GM12878 (cell line): ENCODE results near the gene TTC31. TPM values are rescaled to one million over a fixed set of nuclear protein-coding genes. Genes with fewer than 3 reads are reported as not detected.
A peak's percentile ranks its signal among the peaks of the same experiment; 100 is the strongest.

Source experiments
- ATAC-seq: fragments of 200-7000 bp; cut with Tn5 transposase; 3 replicates; pipeline ENCODE4 v1.9.1; 2020; ENCODE audit warnings: mild to moderate bottlenecking, moderate library complexity
- BruUV-seq: library from RNA; stranded (reverse); fragments of 400-500 nt; replicated peaks from 2 replicates; lab custom pipeline; 2021; lab: Mats Ljungman, UMichigan
- CTCF ChIA-PET: fragments of 300-600 bp; sonication (Branson Sonifier 250); formaldehyde crosslinking; extraction: SDS; loops from one replicate; lab custom pipeline; 2021; ENCODE audit warnings: inconsistent platforms; lab: Yijun Ruan, JAX
- POLR2A ChIA-PET: fragments of 350-600 bp; formaldehyde crosslinking; extraction: SDS; loops from one replicate; lab custom pipeline; 2021; ENCODE audit warnings: inconsistent platforms; lab: Charles Lee
- RAD21 ChIA-PET: fragments of 300-600 bp; sonication (Branson Sonifier 250); formaldehyde crosslinking; loops from one replicate; lab custom pipeline; 2023; ENCODE audit warnings: antibody characterized with exemption; ENCODE audit not compliant: unreplicated experiment; lab: Charles Lee
- SMC1A ChIA-PET: fragments of 300-600 bp; sonication (Branson Sonifier 250); formaldehyde crosslinking; loops from one replicate; lab custom pipeline; 2023; ENCODE audit not compliant: unreplicated experiment, uncharacterized antibody; lab: Charles Lee
- DNase-seq: peaks from one replicate; pipeline ENCODE4 v3.0.0-alpha.2; 2011; ENCODE audit warnings: low read depth, low spot score
- FAIRE-seq: peaks from 3 replicates; lab custom pipeline; 2011; peaks lifted over from hg19 to GRCh38; lab: Jason Lieb, UNC
- H2AFZ ChIP-seq: 2 replicates; pipeline ENCODE4 v1.6.0; 2011; ENCODE audit warnings: low read depth, low read length, control low read depth; ENCODE audit not compliant: control insufficient read depth
- H3K27ac ChIP-seq: 2 replicates; pipeline ENCODE4 v1.5.1; 2011; ENCODE audit warnings: control low read depth; ENCODE audit not compliant: control insufficient read depth, insufficient read depth
- H3K27me3 ChIP-seq, 2 experiments: replicated peaks in 1 of 2; 2 replicates each; pipeline versions ENCODE4 v1.6.0 to v1.6.1; 2011; ENCODE audit warnings: low read length in 1 of 2; ENCODE audit not compliant: control insufficient read depth in 2 of 2, insufficient read depth in 2 of 2
- H3K36me3 ChIP-seq, 2 experiments: 2 replicates each; pipeline ENCODE4 v1.5.1; 2011; ENCODE audit warnings: low read length in 1 of 2; ENCODE audit not compliant: control insufficient read depth in 2 of 2, insufficient read depth in 2 of 2
- H3K4me1 ChIP-seq: 2 replicates; pipeline ENCODE4 v1.6.1; 2011; ENCODE audit warnings: mild to moderate bottlenecking, low read length, moderate library complexity, mixed read lengths; ENCODE audit not compliant: control insufficient read depth, insufficient read depth
- H3K4me2 ChIP-seq: 2 replicates; pipeline ENCODE4 v1.6.0; 2011; ENCODE audit warnings: control low read depth; ENCODE audit not compliant: control insufficient read depth, insufficient read depth
- H3K4me3 ChIP-seq: fragments of 200-600 bp; sonication (generic); 2 replicates; pipeline ENCODE4 v1.5.1; 2016
- H3K79me2 ChIP-seq: 2 replicates; pipeline ENCODE4 v1.6.0; 2011; ENCODE audit warnings: low read length; ENCODE audit not compliant: control insufficient read depth, insufficient read depth
- H3K9ac ChIP-seq: 2 replicates; pipeline ENCODE4 v1.8.0; 2011; ENCODE audit warnings: low read length, control low read depth, mixed read lengths; ENCODE audit not compliant: control insufficient read depth, insufficient read depth
- H3K9me3 ChIP-seq: replicated peaks from 3 replicates; pipeline ENCODE4 v1.5.1; 2011; ENCODE audit warnings: mild to moderate bottlenecking, low read length; ENCODE audit not compliant: control insufficient read depth, insufficient read depth
- H4K20me1 ChIP-seq: 2 replicates; pipeline ENCODE4 v1.6.0; 2011; ENCODE audit not compliant: control insufficient read depth, insufficient read depth
- BHLHE40 ChIP-seq, 2 experiments: fragments of 450-650 bp in 1 of 2; IDR thresholded peaks; 2 replicates each; pipeline ENCODE4 v1.6.1; 2011 to 2017; ENCODE audit warnings: low read depth in 2 of 2, borderline replicate concordance in 1 of 2, improper control_type of control experiment in 1 of 2, low read length in 1 of 2, mild to moderate bottlenecking in 1 of 2
- IRF5 ChIP-seq: fragments of 450-650 bp; IDR thresholded peaks from 2 replicates; pipeline ENCODE4 v1.6.1; 2017; ENCODE audit warnings: borderline replicate concordance
- NR2C1 ChIP-seq: fragments of 450-650 bp; IDR thresholded peaks from 2 replicates; pipeline ENCODE4 v1.6.1; 2017; ENCODE audit warnings: antibody characterized with exemption, mild to moderate bottlenecking, moderate library complexity
- WGBS: methylation state at CpG from one replicate; pipeline ENCODE4 v1.1.6; 2016; ENCODE audit warnings: low lambda C conversion rate; ENCODE audit not compliant: insufficient replicate concordance, insufficient coverage; ENCODE audit errors: missing lambda C conversion rate; 5-methylcytosine and 5-hydroxymethylcytosine counted together
- in situ Hi-C: fragments of 300-500 bp; cut with MboI; formaldehyde crosslinking; loops from 9 replicates; pipeline ENCODE4 v1.14.3; 2018; ENCODE audit warnings: mixed read lengths
- intact Hi-C: fragments of 100-400 bp; cut with micrococcal nuclease; formaldehyde crosslinking; loops from one replicate; pipeline ENCODE4 v1.14.2; 2022; ENCODE audit not compliant: unreplicated experiment
- polyA plus RNA-seq, 11 experiments: library from polyadenylated mRNA; depleted of rRNA in 4 of 11; unstranded in 6 of 11; stranded (reverse) in 5 of 11; fragments of >200 nt; fragmentation: Nextera tagmentation in 4 of 11; fragmentation: Illumina TruSeq in 1 of 11; extraction: Ambion mirVana in 4 of 11; extraction: Trizol in 1 of 11; gene quantifications; 1 replicate in 1 of 11; 2 replicates in 10 of 11; pipeline versions ENCODE4 v1.2.1 to v1.2.3, GENCODE V29; 2011 to 2016; ENCODE audit warnings: inconsistent platforms in 2 of 11, missing spikeins in 2 of 11, low read depth in 1 of 11
- total RNA-seq, 4 experiments: library from RNA; depleted of rRNA in 3 of 4; stranded (reverse); fragments of >200 nt in 3 of 4; fragmentation: Illumina TruSeq in 1 of 4; extraction: Trizol in 1 of 4; gene quantifications; 2 replicates each; pipeline versions ENCODE4 v1.2.1 to v1.2.3, GENCODE V29; 2013 to 2021

Gene TTC31
- total and polyA plus RNA-seq, 10 of the 15 experiments (the other 5 are each of a cell fraction or from before 2014, with no cell fraction given), result 6.5 to 34.9 (median 25.9) TPM

GRCh38 chr2:74502147-74502719 is 19.4 kb downstream of the TTC31 start:
- peaks cover 0 to 7% of the 10 kb centered on the region in 2 experiments; a peak in 1 of 4 replicates for H3K36me3 ChIP-seq
- FAIRE-seq (no peak), DNase-seq (no peak), ATAC-seq (no peak)
- peaks cover 15 to 25% of the 10 kb centered on the region in 2 experiments; a peak in 3 of 4 replicates for H3K27me3 ChIP-seq
- H3K27ac ChIP-seq, result no peak overlapping the region
- H3K9ac ChIP-seq, result peak overlapping the region; percentile 55
- H2AFZ ChIP-seq, result peak overlapping the region; percentile 85
- ChIA-PET RAD21 (interaction anchor here (0.8 to 2.9 kb wide), 5 partner anchors 18 to 87 kb away, joined by 3 to 10 read pairs (median 8); partner anchors contain the start of genes AUP1, CCDC142, HTRA2 and TTC31), SMC1A (interaction anchor here (1.3 to 7.0 kb wide), 2 partner anchors 13 to 84 kb away, joined by 5 to 71 read pairs; no protein-coding TSS in a partner anchor), POLR2A (interaction anchor here (1.9 kb wide), 1 partner anchor 111 kb away, joined by 4 read pairs; no protein-coding TSS in a partner anchor), CTCF (interaction anchor here (4.8 to 13.9 kb wide), 3 partner anchors 19 to 84 kb away, joined by 34 to 231 read pairs (median 135); partner anchors contain the start of genes AUP1, CCDC142, DQX1 and HTRA2)
- H3K4me3 ChIP-seq, result peak overlapping the region; percentile 73
- WGBS, result 21% methylated on average over 24 of the region's 32 CpGs
- intact Hi-C loops, result loop anchor here (2.0 kb wide), 1 partner anchor 19 kb away; the partner anchor contains the start of genes CCDC142 and TTC31
- in situ Hi-C loops, result no loop called here
- TF ChIP-seq IRF5 (no peak), NR2C1 (peak; percentile 44; the same call in 1 of the 2 replicates), BHLHE40 (IDR thresholded peaks at IDR 0.05; ENCODE audit: borderline replicate concordance in 1 of 2, low read depth in 2 of 2, low read length in 1 of 2) (peak in 1 of 2 experiments; percentile 23; a peak in 1 of 4 replicates)
- H4K20me1 ChIP-seq, result no peaks in the 10 kb centered on the region
- H3K79me2 ChIP-seq, result peaks cover 12% of the 10 kb centered on the region
- peak overlapping the region; percentile 93 for H3K4me2 ChIP-seq
- H3K4me1 ChIP-seq, result peaks cover 30% of the 10 kb centered on the region
- BruUV-seq, result no TSS peak
- H3K9me3 ChIP-seq, result no peaks in the 10 kb centered on the region
